Limb (tissue), 2 donors: ENCODE data around the gene RBM28.
A peak's percentile ranks its signal among the peaks of the same experiment; 100 is the strongest.

ENCODE experiments used
- DNase-seq, 2 donors: peaks; one replicate each; pipeline ENCODE4 v3.0.0-alpha.2; 2016; ENCODE audit errors: extremely low spot score in 2 of 2

RBM28 gene, protein sequence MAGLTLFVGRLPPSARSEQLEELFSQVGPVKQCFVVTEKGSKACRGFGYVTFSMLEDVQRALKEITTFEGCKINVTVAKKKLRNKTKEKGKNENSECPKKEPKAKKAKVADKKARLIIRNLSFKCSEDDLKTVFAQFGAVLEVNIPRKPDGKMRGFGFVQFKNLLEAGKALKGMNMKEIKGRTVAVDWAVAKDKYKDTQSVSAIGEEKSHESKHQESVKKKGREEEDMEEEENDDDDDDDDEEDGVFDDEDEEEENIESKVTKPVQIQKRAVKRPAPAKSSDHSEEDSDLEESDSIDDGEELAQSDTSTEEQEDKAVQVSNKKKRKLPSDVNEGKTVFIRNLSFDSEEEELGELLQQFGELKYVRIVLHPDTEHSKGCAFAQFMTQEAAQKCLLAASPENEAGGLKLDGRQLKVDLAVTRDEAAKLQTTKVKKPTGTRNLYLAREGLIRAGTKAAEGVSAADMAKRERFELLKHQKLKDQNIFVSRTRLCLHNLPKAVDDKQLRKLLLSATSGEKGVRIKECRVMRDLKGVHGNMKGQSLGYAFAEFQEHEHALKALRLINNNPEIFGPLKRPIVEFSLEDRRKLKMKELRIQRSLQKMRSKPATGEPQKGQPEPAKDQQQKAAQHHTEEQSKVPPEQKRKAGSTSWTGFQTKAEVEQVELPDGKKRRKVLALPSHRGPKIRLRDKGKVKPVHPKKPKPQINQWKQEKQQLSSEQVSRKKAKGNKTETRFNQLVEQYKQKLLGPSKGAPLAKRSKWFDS

DNA sequence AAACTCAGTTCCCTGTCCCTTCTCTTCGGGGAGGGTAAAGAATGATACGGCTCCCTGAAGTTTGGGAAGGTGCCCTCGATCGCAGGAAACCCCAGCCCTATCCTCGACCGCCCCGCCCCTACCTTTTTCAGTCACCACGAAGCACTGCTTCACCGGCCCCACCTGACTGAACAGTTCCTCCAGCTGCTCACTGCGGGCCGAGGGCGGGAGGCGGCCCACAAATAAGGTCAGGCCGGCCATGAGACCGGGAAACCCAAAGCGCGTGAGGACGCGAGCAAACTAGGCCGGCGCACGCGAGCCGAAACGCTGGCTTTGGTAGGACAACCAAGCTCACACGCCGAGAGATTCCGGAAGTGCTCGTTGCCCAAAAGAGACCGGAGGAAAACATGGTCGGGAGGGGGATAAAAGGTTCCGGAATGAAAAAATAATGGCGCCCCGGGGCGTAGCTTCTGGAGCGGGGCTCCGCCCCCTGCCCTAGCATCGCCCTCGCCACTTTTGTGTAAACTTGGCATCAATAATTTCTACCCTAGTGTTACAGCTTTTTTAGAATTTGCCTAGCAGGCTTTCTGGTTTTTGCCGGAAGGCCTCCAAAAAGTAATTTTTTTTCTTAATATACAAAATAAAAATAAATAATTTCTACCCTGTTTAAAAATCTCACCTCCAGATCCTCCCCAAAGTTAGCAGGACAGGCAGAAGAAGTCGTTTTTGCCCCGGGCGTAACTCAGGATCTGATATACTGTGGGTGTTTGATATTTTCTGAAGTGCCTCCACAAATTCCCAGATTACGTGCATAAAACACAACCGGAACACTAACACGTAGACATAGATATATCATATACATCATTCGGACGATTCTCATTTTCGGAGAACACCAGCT, at the start of gene RBM28:
Gene RBM28, minus strand, starts transcription at position 355 of the 877 bp plus-strand sequence. Its CDS starts 115 bp downstream, at position 240.
- peak; percentile 91 to 92 for DNase-seq

DNA sequence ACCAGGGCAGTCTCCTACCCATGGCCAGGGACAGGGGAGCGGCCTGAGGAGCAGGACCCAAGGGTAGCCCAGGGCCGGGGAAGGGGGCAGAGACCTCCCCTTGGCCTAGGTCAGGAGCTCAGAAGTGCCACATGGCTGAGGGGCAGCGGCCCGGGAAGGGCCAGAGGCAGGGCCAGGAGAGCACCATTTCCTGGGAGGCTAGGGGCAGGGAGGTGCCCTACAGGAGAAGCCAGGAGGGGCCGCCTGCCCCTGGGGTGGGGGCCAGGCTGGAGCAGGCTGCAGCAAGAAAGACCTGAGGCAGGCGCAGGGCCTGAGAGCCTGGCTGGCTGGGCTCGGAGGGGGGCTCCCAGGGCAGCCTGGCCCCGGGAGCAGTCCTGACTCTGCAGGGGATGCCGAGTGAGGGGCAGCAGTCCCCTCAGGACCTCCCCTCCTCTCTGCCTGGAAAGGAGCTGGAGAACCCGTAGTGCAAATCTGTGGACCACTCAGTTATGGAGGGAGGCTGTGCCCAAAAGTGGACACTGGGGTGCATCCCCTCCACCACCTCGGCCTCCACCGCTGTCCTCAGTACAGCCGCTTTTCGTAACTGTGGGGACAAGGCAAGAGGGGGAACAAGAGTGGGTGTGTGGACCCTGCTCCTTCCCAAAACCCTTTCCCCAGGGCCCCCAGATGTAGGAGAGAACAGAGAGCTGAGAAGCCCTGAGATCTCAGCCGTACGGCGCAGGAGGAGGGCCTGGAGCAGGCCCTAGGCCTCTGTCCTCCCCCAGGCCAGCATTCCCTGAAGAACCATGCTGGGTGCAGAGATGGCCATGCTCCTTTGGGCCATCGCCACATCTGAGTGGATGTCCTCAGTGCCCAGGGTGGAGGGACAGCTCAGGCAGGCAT, 49.0 kb upstream of the RBM28 start:
- DNase-seq: no peak

DNA sequence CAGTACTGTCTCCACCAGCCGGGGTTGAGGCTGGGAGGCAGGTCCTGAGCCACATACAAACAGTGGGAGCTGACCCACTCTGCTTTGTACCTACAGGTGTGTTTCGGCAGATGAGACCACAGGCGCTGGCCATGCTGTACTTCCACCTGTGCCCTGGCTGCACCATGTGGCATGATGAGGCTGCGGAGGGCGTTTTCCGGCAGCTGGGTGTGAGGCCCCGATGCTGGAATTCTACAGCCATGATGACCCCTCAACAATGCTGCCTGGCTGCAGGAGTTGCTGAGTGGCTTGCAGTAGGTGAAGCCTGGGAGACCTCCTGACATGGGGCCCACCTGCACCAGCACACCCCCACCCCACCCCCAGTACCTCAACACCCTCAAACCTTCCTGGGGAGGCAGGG, 48.1 kb upstream of the RBM28 start:
- no peak for DNase-seq

DNA sequence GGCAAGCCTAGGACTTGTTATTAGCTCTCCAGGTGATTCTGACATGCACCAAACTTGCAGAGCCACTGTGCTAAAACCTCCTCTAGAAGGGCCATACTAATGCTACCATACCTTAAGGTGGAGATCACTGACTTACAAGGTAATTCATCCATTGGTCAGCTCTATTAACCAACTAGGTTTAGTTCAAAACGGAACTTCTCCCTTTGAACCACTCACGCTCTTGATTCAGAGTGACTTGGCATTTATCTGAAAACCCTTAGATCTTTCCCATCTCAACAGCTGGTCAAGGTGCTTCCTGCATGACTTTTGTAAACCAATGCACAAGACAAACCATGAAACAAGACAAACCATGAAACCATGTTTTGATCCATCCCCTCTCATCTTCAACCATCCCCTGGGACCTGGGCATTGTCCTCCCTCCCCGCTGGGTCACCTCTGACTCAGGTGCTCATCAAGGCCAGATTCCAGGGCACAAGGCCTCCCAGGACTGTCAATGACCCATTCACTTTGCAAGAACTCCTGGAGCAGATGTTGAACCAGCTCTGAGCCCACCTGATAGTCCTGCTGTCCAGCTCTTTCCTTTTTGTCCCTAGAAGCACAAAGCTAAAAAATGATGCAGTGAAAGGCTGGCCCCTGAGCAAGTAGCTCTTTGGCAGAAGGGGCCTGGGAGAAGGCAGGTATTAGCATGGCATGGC, 47.3 kb upstream of the RBM28 start:
- DNase-seq: no peak

DNA sequence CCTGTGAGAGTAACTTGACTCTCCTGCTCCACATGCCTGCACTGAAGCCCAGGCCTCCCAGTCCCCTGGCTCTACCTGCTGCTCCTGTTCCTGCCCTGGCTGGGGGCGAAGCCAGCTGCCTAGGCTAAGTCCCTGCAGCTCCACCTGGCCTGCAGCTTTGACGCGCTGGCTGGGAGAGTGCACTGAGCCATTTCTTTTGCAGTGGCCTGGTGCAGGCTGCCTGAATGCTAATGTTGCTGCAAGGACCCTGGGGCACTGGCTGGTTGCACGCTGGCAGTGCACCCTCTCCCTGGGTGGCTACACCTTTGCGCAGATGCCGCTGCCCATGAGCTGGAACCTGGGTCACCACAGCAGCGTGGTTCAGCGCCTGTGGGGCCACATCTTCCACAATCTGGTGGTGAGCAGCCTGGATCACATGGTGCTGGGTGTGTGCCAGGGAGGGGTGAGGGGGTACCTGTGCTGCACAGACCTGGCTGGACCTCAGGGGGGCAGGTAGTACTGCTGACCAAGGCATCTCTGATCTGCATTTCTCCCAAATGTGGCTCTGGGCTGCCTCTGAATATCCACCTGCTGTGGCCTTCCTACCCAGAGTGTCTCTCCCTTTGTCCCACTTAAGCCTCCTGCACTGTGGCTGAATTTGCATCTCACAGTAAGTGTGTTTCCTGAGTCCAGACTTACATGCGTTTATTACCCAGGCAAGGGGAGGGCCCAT, 46.1 kb upstream of the RBM28 start:
- DNase-seq: no peak

DNA sequence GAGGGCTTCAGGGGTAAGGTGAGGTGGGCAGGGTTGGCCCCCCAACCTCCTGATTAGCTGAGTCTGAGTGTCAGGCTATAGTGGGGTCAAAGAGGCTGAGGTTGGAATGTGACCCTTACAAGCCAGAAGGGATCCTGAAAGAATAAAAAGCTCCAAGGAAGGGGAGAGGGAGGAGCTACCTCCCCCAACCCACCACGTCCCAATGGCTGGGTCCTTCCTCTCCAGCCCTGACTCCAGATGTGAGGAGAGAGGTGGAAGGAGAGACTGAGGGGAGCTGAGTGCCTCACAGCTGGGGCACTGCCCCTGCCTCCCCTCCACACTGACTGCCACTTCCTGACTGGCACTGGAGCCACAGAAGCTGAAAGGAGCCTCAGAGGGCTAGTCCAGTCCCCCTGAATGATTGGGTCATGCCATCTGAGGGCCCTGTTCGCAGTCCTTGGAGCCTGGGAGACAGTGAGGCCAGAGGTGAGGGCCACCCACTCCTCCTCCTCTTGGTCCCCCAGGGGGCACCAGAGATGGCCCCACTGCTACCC, 45.4 kb upstream of the RBM28 start:
- DNase-seq: no peak

DNA sequence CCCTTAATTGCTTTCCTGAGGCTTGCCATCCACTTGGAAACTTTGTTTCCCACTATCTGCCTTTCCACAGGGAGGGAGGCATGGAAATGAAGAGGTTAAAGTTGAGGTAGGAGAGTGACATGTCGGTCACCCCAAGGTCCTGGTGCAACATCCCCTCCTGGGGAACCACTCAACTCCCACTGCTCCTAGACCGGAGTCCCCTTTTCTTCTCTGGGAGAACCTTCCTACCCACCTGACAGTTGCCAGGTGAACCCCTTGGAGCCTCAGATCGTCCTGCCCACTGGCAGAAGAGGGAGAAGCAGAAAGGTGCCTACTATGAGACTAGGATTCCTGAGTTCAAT, 44.4 kb upstream of the RBM28 start:
- no peak for DNase-seq

DNA sequence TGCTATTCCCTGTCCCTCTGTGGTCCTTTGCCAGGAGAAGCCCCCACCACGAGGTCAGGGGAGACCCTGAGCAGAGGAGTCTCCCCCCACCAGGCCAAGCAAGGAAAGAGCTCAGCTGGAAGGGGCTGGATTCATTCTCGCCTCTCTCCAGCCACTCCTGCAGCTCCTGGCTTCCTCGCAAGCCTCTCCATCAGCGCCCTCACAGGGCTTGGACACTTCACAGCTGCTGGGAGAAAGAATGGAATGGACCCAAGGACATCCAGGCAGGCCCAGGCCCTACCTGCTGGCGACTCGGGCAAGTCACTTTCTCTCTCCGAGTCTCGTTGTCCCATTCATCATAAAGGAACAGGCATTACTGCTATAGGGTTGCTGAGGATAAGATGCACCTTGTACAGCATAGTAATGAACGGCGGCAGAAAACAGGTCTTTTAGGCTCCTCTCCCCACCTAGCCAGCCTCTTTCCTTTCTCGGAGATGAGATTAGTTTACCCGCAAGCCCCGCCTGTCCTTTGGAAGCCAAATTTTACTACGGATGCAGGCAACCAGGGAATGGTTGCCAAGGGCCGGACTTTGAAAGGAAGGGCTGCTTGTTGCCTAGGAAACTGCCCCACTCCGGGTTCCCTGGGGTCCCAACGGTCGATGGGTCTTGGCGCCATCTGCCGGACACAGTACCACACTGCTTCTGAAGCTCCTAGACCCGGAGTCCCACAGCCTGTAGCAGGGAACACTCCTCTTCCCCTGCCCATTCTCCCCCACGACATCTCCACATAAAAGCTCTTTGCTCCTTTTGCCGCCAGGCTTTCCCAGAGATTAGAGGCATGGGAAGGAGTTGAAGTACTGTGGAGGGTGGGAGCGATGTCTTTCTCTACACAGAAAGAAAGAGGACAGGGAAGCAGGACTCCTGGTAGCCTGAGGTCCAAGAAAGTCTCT, 43.8 kb upstream of the RBM28 start:
- DNase-seq: peak; percentile 87 to 92

DNA sequence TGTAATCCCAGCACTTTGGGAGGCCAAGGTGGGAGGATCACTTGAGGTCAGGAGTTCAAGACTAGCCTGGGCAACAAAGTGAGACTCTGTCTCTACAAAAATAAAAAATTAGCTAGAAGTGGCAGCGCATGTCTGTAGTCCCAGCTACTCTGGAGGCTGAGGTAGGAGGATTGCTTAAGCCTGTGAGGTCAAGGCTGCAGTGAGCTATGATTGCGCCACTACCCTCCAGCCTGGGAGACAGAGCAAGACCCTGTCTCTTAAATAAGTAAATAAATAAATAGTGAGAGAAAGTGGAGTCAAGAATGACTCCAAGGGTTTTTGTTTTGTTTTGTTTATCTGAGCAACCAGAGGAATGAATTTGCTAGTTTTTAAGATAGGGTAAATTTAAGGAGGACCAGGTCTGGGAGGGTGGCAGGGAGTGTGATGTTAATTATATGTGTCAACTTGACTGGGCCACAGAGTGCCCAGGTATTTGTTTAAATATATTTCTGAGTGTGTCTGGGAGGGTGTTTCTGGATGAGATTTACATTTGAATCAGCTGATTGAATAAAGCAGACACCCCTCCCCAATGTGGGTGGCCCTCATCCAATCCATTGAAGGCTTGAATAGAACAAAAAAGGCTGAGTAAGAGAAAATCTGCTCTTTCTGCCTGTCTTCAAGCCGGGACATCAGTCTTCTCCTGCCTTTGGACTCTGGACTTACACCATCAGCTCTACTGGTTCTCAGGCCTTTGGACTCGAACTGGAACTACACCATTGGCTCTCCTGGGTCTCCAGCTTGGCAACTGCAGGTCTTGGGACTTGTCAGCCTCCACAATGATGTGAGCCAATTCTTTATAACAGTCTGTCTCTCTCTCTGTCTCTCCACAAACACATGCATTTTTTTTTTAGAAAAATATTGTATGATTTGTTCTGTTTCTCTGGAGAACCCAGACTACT, 42.5 kb upstream of the RBM28 start:
- no peak for DNase-seq

DNA sequence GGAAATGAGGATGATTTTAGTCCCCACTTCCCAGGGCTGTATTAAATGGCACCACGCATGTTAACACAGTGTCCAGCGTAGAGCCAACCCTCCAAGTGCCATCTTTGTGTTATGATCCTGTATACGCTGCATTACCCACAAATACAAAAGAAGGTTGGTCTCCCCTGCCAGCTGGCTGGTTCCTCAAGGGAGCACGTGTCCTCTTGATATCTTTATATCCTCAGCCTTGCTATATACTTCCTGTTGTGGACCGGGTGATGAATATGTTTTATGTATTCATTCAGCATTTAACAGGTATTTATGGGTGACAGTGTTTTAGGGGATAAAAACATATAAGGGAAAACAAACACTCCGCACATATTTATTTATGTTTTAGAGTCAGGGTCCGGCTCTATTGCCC, 41.0 kb upstream of the RBM28 start:
- DNase-seq: no peak

DNA sequence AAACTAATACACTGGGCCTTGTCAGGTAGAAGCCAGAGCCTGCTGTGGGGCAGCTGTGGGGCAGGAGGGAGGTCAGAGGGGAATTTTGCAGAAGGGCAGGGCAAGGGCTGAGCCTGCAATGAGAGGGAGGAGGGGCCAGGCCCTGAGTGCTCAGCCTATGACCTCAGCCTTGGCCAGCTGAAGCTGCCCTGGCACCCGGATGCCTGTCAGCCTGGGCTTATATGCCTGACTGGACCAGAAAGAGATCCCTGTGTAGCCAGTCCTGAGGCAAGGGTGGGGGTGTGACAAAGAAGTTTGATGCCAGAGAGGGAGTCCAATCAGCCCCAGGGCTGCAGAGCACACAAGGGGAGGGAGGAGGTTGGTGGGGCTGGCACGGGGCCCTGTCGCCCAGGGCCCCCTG, 40.1 kb upstream of the RBM28 start:
- DNase-seq: no peak

DNA sequence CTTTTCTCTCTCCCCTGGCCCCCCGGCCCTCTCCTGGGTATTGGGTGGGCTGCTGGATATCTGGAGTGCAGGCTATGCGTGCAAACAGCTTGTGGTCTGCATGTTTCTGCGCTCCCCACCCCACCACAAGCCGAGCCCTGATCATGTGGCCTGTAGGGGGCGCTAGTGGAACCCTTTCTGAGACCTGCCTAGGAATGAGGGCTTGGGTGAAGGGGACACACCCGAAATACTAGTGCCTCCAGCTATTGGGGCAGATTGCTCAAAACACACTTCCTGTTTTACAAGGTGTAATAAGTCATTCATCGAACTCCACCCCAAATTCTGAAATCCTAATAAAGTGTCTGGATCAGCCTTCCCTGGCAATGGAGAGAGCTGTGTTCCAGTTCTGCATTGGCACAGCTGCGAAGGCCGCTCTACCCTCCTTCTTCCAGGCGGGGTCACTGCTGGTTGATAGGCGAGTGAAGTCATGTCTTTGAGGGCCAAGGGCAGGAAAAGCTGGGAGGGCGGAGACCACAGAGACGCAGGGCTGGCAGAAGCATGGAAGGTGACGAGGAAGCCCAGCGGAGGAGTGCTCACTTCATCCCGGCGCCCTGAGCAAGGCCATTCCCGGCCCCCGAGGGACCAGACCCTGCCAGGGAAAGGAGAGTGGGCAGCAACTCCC, 37.6 kb upstream of the RBM28 start:
- DNase-seq: no peak

DNA sequence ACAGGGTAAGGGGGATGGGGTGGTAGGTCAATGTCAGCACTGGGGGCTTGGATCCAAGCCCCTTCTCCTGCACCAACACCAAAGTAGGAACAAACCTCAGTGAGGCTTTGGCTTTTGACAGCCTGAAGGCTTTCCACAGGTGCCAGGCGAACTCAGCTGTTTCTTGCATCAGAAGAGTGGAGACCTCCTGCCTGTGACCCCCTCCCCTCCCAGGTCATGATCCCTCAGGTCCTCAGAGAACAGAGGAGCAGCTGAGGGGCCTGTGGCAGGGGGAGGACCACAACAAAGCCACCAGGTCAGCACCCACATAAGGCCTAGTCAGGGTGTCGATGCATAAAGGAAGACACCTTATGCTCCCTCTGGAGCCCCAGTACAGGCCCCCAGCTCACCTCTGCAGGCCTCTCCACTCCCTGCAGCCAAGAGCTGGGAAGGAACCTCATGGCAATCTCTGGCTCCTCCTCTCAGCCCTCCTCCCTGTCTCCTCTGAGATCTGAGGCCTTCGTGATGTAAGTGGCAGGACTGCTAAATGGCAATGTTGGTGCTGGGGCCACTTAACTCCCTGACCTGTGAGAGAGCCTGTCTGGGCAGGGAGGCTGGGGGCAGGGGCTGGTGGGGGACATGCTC, 36.9 kb upstream of the RBM28 start:
- DNase-seq: no peak

DNA sequence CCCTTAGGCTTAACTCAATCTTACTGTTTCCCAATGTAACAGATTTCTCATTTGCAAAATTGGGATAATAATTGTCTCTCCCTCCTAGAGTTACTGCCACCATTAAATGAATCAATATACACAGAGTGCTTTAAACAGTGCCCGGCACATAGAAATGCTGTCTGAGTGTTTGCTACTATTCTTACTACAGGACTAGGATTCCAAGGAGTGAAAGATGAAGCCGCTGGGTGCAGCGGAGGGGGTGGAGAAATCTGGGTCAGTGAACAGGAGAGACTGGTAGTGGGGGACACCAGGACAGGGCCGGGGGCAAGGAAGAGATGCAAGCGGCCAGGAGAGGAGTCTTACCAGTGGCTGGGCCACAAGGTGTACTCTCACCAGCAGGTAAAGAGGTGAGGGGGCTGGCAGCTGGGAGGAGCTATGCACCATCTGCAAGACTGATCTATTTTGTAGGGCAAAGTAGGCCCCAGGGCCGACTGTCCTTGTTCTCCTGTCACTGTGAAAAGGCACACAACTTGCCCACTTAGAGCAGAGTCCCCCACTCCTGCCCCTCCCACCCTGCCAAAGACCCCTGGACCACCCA, 36.3 kb upstream of the RBM28 start:
- no peak for DNase-seq

DNA sequence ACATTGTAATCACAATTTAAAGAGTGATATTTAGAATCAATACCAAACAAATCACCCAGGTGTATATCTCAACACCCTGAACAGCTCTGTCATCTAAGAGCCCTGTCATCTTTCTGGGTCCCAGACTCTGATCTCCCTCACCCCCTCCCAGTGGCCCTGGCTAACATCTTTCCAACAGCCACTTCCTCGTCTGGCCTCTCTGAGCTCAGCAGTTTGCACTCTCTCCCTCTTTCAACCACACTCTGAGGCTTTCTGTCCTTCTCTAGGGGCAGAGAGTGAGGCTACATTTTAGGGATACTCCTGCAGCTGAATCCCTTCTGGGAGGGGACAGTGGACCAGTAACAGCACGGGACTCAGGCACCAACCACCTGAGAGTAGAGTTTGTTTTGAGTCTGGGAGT, 34.9 kb upstream of the RBM28 start:
- no peak for DNase-seq

DNA sequence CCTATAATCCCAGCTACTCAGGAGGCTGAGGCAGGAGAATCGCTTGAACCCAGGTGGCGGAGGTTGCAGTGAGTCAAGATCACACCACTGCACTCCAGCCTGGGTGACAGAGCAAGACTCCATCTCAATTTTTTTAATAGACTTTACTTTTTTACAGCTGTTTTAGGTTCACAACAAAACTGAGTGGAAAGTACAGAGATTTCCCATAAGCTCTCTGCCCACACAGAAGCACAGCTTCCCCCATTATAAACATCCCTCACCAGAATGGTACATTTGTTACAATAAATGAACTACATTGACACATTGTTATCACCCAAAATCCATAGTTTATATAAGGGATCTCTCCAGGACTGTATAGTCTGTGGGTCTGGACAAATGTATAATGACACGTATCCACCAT, 32.4 kb upstream of the RBM28 start:
- DNase-seq: no peak
